Peyer's patch (tissue), 4 donors: ENCODE results near the gene MAP6D1.

ENCODE experiments used
- CTCF ChIP-seq, 6 experiments: fragments of 450-650 bp in 4 of 6; fragments of 200-600 bp in 2 of 6; sonication (generic) in 1 of 6; IDR thresholded peaks; one replicate each; pipeline ENCODE4 v1.5.1; 2017 to 2019; ENCODE audit warnings: antibody characterized with exemption in 6 of 6, mild to moderate bottlenecking in 3 of 6, moderate library complexity in 1 of 6
- POLR2A ChIP-seq, 2 donors: fragments of 450-650 bp; IDR thresholded peaks; one replicate each; pipeline ENCODE4 v1.5.1; 2017; ENCODE audit warnings: antibody characterized with exemption in 2 of 2, mild to moderate bottlenecking in 2 of 2, moderate library complexity in 2 of 2

- TF ChIP-seq CTCF (IDR thresholded peaks at IDR 0.05) (no peak), POLR2A (IDR thresholded peaks at IDR 0.05) (no peak)
These were observed 17.0 kb downstream of the MAP6D1 start for GRCh38 chr3:183808355-183808754.
